RCC 7860 (cell line): Measurements from ENCODE around the gene REEP3.
A peak's percentile ranks its signal among the peaks of the same experiment; 100 is the strongest.

Experiments used
- DNase-seq: peaks from one replicate; pipeline ENCODE4 v3.0.0-alpha.2; 2015; ENCODE audit warnings: low spot score
- FAIRE-seq: peaks from 2 replicates; lab custom pipeline; 2012; peaks lifted over from hg19 to GRCh38; lab: Jason Lieb, UNC

REEP3 gene

GRCh38 chr10:63505562-63505961 lies 15.6 kb upstream of the REEP3 start:
- FAIRE-seq: no peak

GRCh38 chr10:63506554-63506953 lies 14.6 kb upstream of the REEP3 start:
- no peak for FAIRE-seq
- no peak for DNase-seq

More at GRCh38 chr10:63505562-63505961, 15.6 kb upstream of the REEP3 start:
- DNase-seq: no peak

- DNase-seq (peak; percentile 65), FAIRE-seq (peak; percentile 85)
Measured at GRCh38 chr10:63515002-63515763, 6.0 kb upstream of the REEP3 start.

GRCh38 chr10:63516207-63516606 lies 5.0 kb upstream of the REEP3 start:
- FAIRE-seq: no peak
- DNase-seq: no peak

- no peak for FAIRE-seq
- DNase-seq: no peak
Measured at GRCh38 chr10:63518690-63519288, 2.4 kb upstream of the REEP3 start.

GRCh38 chr10:63521416-63522276 lies 445 bp downstream of the REEP3 start:
- peak; percentile 42 for DNase-seq
- no peak for FAIRE-seq

GRCh38 chr10:63522277-63522687 lies 1.1 kb downstream of the REEP3 start:
- no peak for FAIRE-seq
- no peak for DNase-seq

GRCh38 chr10:63522995-63523394 lies 1.8 kb downstream of the REEP3 start:
- FAIRE-seq: no peak
- DNase-seq: no peak

GRCh38 chr10:63525021-63525420 lies 3.8 kb downstream of the REEP3 start:
- DNase-seq: no peak
- no peak for FAIRE-seq

GRCh38 chr10:63527401-63527800 lies 6.2 kb downstream of the REEP3 start:
- DNase-seq: no peak
- FAIRE-seq: no peak

GRCh38 chr10:63528084-63528744 lies 7.0 kb downstream of the REEP3 start:
- no peak for FAIRE-seq
- no peak for DNase-seq

- no peak for DNase-seq
- FAIRE-seq: no peak
Measured at GRCh38 chr10:63530409-63530808, 9.2 kb downstream of the REEP3 start.

- FAIRE-seq: no peak
- no peak for DNase-seq
Measured at GRCh38 chr10:63534723-63535122, 13.5 kb downstream of the REEP3 start.

GRCh38 chr10:63536698-63537097 lies 15.5 kb downstream of the REEP3 start:
- FAIRE-seq (no peak), DNase-seq (no peak)

GRCh38 chr10:63537536-63537935 lies 16.3 kb downstream of the REEP3 start:
- FAIRE-seq: no peak

GRCh38 chr10:63539377-63539776 lies 18.2 kb downstream of the REEP3 start:
- FAIRE-seq (no peak), DNase-seq (no peak)

More at GRCh38 chr10:63537536-63537935, 16.3 kb downstream of the REEP3 start:
- DNase-seq: no peak

GRCh38 chr10:63539994-63540393 lies 18.8 kb downstream of the REEP3 start:
- no peak for FAIRE-seq
- no peak for DNase-seq

- DNase-seq: peak; percentile 60
- peak; percentile 81 for FAIRE-seq
Measured at GRCh38 chr10:63542835-63543575, 21.8 kb downstream of the REEP3 start.

GRCh38 chr10:63543576-63543962 lies 22.4 kb downstream of the REEP3 start:
- no peak for FAIRE-seq
- no peak for DNase-seq

- FAIRE-seq: no peak
- no peak for DNase-seq
Measured at GRCh38 chr10:63544418-63544817, 23.2 kb downstream of the REEP3 start.
